Stimulated activated CD4-positive, alpha-beta T cell treated with anti-CD3 and anti-CD28 coated beads, TNF-alpha, amount 100 ng/mL, for 4 hours (primary cell): ENCODE data around the gene PLEKHH2.
A peak's percentile ranks its signal among the peaks of the same experiment; 100 is the strongest.

Experiments
- DNase-seq, 3 experiments: peaks; one replicate each; pipeline ENCODE4 v3.0.0-alpha.2; 2020; ENCODE audit warnings: low read depth in 3 of 3

Gene PLEKHH2

DNA sequence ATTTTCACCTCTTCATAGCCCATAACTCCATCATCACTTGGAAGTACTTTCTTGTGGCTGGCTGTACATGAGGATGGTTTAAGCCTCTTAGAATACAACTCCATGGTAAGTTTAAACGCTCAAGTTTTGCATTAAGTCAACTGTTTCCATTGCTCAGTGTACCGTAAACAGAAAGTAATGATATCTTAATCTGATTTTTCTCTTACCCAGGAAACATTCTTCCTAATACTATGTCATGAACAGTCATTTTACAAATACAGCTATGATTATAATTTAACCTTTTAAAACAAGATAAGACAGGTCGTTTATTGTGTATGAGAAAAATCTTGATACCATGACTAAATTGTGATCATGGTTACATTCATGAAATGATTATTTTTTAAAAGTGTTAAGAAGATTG lies 125.2 kb downstream of the PLEKHH2 start:
- no peak for DNase-seq

DNA sequence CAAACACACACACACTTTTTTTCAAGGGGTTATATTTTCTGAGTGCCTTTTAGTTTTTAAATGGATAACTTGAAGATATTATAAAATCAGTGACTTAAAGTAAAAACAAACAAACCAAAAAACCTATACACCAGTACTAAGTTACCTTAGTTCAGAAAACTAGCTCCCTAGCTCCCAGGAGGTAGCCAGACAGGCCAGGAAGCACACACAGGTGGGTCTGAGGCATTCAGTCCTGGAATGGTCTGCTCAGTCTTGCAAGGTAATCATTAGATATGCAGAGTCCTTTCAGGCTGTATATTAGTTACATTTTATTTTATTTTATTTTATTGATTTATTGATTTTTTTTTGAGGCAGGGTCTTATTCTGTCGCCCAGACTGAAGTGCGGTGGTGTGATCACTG lies 126.0 kb downstream of the PLEKHH2 start:
- DNase-seq = no peak

DNA sequence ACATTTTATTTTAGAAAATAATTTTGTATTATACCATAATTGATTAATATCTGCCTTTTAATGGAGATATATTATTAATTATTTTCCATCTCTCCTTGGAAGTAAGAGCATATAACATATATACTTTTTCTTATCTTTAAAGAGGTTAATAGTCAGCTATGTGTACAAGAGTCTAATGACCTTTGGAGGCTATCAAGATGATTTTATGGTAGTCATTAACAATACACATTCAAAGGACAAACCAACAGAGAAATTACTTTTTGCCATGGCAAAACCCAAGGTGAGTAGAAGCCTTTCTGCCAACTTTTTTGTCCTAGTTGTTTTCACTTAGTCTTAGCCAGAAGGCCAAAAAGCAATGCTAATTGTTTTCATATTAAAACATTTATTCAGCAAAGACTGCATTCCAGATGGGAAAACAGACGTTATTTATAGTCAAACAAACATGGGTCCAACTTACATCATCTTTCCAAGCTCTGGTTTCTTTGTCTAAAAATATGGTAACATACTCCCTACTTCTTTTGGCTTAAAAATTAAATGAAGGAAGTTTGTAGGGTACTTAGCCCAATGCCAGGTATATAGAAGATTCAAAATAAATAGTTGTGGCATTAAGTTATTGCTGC lies 127.1 kb downstream of the PLEKHH2 start:
- no peak for DNase-seq

DNA sequence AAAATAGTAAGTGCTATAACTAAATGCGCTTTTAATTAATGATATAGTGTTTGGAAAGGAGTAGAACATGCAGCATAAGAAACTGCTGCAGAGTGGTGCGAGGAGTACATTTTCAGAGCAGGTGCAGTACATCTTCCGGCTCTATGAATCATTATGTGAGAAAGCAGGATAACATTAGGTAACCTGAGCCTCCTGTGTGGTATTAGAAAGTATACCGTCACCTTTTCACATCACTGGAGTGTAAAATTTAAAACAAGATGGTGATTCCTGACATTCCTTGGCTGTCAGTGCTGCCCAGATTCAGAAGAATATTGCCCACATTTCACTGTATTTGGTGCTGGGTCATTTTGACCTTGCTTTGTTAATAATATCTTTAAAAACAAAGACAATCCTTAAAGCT lies 128.9 kb downstream of the PLEKHH2 start:
- DNase-seq = no peak

DNA sequence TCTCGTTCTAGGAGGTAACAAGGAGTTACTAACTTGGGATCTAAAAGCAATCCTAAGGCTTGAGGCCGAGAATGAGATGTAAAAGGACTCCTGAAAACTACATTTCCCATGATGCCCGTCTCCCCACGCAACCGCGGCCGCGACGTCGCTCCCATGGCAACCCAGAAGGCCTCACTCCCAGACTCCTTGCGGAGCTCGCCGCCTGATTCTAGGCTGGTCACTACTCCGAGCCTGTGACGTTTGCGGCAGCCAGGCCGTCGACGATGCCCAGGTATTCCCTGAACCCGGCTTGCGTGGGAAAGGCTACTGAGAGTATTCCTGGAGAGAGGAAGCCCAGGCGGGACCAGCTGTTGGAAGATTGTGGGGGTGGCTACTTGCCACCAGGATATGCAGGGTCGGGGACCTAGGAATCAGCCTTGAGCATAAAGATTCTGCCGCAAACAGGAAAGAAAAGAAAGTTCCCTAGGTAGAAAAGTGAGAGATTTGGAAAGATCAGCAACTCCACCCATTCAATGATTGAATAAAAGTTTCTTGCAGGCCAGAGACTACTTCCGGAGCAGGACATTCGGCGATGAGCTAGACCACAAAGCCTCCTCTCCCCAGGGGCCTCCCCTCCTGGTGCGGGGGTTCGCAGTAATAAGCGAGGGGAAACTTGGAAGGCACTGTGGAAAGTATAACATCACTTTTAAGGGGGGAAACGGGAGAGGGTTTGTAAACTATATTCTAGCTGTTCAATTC lies 137.0 kb downstream of the PLEKHH2 start, which contains the start of gene DYNC2LI1:
DYNC2LI1 (plus strand) TSS at position 164 of the 738 bp plus-strand sequence; CDS start at position 264, 100 bp downstream.
- DNase-seq = peak; percentile 54 to 62 (median 56)

DNA sequence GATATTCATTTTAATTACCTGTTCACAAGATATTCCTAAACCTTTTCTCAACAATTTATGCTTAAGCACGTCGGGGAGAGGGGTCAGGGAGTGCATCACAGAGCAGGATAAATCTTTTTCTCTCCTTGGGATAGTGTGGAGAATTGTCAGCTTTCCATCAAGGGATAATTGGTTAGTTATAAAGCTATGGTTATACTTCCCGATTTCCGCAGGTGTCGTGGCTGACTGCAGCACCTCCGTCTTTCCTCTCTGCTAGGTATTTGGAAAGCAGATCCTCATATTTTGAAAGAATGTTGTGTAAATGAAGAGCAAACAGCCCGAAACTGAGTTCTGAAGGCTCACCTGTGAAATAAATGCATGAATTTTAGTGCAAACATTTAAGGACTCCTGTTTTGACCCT lies 137.6 kb downstream of the PLEKHH2 start:
- DNase-seq = no peak

DNA sequence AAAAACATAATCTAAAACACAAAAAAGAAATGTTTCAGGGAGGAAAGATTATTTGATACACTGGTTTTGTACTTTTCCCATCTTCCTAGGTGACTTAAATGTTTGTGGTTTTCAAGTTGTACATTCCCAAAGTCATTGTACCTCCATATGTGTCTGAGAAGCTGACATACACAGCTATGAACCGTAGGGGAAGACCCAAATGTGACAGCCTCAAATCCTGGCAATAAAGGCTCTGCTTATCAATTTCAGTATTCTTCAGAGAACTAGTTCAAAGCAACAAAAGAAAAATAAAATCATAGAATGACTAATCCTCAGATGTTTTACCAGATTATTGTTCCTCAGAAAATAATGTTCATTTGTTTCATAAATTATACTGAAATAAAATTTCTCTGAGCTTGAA lies 139.3 kb downstream of the PLEKHH2 start:
- DNase-seq = no peak

DNA sequence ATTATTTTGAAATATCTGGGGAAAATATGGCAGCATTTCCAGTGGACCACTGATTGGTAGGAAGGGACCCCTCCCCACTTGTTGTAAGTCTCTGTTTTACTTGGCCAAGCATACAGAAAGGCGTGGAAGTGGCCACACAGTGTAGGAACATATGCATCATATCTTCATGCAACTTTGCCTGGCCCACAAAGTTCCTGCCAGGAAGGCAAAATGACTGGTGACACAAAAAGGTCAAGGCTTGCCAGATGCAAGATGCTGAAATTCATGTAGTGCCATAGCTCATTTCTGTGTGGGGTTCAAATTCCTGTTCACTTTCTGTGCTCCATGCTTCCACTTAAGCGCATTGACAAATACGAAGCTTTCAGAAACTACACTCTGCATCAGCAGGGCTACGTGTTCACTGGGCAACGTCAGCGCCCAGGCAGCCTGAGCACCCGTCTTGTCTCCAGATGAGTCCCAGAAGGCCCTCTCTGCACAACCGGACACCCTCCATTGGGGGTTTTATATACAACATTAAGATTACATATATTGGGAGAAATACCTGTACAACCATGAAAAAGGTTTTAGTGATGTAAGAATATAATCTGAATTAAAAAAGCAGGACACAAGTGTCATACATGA lies 140.4 kb downstream of the PLEKHH2 start:
- no peak for DNase-seq

DNA sequence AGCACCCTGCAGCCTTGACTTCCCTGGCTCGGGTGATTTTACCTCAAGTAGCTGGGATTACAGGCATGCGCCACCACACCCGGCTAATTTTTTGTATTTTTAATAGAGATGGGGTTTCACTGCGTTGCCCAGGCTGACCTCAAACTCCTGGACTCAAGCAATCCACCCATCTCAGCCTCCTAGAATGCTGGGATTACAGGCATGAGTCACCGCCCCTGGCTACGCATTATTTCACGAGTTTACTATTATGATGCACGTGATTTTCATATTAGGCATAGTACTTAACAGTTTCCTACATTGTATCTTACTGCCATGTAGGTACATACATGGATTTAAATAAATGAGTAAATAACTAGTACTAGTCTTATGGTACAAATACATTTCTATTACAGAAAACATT lies 141.2 kb downstream of the PLEKHH2 start:
- DNase-seq = no peak

DNA sequence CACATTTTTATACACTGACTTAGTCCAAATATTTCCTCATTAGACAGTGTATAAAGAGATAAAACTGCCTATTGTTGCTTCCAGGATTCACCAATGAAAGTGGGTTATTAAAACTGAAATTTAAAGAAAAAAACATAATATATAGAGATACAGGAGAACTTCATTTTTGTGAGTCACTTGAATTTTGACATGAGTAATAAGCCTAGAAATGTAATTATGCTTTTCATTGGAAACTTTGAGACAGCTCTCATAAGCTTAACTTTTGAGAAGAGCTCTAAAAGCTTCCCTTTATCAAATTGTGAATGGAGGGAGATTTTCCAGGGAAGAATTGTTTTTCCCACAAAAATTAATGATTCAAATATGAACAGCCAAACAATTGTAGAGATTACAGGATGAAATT lies 150.8 kb downstream of the PLEKHH2 start:
- no peak for DNase-seq

DNA sequence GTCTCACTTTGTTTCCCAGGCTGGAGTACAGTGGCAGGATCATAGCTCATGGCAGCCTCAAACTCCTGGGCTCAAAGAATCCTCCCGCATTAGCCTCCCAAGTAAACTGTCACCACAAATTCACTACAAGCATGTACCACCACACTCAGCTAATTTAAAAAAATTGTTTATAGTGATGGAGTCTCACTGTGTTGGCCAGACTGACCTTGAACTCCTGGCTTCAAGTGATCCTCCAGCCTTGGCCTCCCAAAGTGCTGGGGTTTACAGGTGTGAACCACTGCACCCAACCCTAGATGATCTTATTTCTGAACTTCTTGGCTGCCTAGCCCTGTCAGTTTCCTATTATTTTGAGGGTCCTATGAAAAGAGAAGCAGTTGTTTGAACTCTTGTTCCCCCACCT lies 151.6 kb downstream of the PLEKHH2 start:
- DNase-seq = no peak

DNA sequence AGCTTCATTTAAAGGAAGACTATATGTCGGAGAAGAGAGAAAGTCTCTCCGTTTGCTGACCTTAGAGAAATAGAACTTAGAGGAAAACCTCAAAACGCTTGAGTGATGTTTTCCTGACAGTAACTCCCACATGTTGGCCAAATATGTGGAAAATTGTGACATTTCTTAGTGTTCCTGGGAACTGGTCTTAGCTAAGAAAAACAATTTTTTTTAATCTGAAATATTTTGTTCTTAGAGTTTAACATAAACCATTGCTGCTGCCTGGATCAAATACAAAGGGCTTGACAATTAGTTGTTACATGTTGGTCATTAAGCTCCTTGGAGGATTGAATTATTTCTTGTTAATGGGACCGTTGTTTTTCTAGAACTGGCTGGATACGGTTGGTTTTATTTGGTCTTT lies 153.1 kb downstream of the PLEKHH2 start:
- DNase-seq = no peak

DNA sequence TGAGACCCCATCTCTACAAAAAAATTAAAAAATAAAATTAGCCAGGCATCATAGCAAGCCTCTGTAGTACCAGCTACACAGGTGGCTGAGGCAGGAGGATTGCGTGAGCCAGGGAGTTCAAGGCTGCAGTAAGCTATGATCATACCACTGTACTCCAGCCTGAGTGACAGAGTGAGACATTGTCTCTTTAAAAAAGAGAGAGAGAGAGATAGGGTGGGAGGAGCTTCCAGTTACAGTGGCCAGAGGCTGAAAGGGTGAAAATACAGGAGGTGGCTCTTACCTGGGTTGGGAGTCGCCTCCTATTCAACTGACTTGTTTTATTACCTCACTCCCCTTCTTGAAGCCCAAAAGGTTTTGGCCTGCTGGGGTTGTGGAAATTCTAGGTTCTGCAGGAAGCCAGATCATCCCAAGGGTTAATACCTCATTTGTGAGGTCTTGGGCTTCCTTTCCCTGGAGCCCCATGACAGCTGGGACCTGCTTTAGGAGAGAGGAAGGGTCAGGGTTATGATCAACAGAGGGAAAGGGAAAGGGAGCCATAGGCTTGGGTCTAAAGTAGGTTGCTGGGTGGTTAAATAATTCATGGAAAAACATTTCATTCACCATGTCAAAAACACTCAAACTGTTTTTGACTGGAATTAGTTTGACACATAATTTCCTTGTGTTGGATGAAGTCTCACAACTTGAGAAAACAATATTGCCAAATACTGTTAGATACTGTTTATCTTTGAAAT lies 154.1 kb downstream of the PLEKHH2 start:
- no peak for DNase-seq

DNA sequence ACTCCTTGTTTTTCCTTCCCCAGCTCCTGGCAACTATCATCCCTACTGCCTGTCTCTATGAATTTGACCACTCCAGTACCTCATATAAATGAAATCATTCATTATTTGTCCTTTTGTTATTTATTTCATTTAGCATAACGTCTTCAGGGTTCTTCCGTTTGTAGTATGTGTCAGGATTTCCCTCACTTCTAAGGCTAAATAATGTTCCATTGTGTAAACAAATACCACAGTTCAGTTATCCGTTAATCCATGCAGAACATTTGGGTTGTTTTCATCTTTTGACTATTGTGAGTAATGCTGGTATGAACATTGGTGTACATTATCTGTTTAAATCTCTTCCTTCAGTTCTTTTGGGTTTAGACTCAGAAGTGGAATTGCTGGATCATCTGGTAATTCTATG lies 155.6 kb downstream of the PLEKHH2 start:
- DNase-seq = no peak

DNA sequence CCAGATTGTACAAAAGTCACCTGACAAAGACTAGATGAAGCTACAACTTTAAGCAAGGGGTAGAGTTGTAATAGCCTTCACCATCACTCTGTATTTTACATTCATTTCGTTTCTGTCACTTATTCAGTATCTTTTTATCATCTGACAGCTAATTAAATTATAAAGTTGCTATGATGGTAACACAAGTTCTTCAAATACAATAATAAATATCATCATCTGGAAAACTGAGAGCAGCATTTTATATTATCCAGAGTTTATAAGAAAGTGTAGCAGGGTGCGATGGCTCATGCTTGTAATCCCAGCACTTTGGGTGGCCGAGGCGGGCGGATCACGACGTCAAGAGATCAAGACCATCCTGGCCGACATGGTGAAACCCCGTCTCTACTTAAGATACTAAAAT lies 157.9 kb downstream of the PLEKHH2 start:
- no peak for DNase-seq

DNA sequence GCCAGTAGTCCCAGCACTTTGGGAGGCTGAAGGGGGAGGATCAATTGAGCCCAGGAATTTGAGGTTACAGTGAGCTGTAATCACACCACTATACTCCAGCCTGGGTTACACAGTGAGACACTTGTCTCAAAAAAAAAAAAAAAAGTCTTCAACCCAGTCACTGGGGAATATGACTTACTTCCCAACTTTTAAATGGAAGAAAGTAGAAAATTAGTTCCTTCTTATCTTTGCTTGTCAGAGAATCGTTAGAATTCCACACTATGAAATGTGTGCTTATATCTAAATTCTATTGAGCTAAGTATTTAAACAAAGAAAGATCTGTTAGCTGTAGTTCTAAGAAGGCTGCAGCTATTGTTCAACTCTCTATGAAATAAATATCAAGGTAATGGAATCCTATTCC lies 159.1 kb downstream of the PLEKHH2 start:
- DNase-seq = no peak

DNA sequence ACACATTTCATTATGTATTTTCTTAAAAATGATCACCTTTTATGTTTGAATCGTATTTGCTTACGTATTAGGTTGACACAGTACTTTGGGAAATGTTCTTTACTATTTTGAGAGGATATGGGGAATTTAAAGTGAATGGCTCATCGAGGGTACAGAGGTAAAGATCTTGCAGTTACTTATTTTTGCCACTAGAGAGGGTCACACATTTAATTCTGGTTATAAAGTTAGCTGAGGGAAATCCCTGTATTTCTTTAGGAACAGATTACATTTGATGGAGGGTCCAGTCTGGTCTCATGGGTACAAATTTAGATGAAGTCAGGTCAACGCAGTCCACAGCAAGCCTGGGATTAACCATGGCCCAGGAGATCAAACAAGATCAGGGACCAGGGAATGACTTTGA lies 161.2 kb downstream of the PLEKHH2 start:
- no peak for DNase-seq

DNA sequence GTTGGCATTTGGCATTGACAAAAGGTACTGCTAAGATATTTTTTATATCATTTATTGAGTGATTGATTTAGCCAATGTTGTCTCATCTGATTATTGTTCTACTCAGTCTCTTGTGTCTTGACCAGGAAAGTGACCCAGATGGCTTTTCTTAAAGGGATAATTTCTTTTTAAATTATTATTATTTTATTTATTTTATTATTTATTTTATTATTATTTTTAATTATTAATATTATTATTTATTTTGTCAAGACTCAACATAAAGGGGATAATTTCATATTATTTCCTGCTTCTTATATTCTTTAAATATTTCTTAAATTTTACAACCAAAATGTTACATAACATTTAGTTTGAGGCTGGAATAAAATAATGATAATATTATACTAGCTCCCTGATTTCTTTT lies 163.8 kb downstream of the PLEKHH2 start:
- DNase-seq = no peak

DNA sequence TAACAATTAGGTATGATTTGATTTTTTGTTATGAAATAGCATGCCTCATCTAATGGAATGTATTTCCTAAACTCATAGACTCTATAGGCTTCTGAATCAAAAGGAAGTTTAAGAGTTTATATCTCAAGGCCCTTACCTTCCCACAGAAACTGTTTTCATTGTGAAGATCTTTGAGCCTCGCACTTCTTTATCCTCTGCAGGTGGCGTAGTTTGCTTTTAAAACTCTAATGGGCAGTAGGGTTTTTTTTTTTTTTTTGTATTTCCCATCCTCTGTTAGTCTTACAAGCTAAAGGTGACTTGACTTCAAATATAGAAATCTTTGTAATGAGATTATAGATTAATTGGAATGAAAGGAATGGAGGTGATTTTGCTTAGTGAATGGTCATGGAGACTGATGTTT lies 165.1 kb downstream of the PLEKHH2 start:
- DNase-seq = no peak

DNA sequence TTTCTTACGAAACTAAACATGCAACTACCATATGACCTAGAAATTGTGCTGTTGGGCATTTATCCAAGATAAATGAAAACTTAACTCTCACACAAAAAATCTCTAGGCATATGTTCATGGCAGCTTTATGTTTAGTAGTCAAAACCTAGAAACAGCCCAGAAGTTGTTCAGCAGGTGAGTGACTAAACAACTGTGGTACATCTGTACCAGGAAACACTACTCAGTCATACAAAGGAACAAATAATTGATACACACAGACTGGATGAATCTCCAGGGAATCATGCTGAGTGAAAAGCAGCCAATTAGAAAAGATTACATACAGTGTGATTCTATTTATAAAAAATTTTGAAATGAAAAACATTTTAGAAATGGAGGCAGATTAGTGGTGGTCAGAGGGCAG lies 166.1 kb downstream of the PLEKHH2 start:
- no peak for DNase-seq

DNA sequence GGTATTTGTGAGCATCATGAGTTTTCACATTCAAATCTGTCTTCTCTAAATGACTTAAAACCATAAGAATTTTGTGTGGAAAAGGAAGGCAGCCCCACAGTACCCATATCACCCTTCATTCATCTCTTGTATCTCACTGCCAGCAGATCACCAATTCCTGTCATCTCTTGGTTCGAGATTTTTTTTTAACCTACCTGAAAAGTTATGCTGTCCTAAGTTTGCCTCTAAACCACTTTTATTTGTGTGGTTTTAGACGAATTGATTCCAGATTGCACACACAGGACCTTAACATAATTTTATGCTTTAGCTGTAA lies 169.6 kb downstream of the PLEKHH2 start:
- DNase-seq = no peak

DNA sequence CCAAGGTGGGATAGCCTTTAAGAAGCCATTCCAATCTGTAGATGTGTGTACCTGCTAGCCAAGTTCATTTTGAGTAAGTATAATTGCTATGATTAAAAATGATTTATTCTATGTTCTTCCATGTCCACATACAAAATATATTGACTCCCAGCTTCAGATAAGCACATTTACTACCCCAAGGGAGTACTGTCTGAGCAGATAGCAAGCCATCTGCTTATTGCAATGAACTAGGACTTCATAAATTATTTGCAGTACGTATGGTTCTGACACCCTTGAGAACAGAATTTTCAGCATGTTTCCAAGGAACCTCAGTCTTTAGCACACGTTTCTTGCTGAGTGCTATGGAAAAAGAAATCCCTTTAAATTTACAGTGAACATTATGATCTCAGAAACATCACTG lies 173.4 kb downstream of the PLEKHH2 start:
- no peak for DNase-seq

DNA sequence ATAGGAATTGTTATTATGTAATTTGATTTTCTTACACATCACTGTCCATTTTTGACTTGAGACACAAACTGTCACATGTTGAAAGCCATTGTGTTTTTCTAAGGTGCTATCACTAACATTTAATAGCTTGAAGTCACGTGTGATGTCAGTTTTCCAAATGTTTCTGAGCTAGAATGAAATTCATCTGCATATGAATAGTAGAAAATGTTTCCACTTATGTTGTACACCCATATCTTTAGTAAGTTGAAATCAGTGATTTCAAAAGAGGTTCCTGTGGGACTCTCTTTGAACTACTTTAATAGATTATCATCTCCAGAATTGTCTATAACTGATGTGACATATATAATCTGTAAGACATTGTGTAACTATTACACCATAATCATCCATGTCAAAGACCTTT lies 173.8 kb downstream of the PLEKHH2 start:
- DNase-seq = no peak
